Adrenal gland (tissue), 12 donors: ENCODE measurements around the gene NNAT. TPM values are rescaled to one million over a fixed set of nuclear protein-coding genes. Genes with fewer than 3 reads are reported as not detected.

Experiments used
- DNase-seq, 7 donors: peaks; one replicate each; pipeline ENCODE4 v3.0.0-alpha.2; 2019 to 2020
- H3K27ac ChIP-seq, 5 donors: fragments of 200-600 bp; sonication (generic) in 4 of 5; 1 replicate in 3 of 5; 2 replicates in 2 of 5; pipeline versions ENCODE4 v1.5.1 to v1.8.0; 2016 to 2020; ENCODE audit warnings: mild to moderate bottlenecking in 1 of 5
- H3K27me3 ChIP-seq: fragments of 200-600 bp; 2 replicates; pipeline ENCODE4 v1.8.0; 2021
- H3K36me3 ChIP-seq, 2 donors: fragments of 200-600 bp; replicated peaks in 1 of 2; 1 replicate in 1 of 2; 2 replicates in 1 of 2; pipeline versions ENCODE4 v1.5.1 to v1.8.0; 2018 to 2022
- H3K4me1 ChIP-seq, 2 donors: fragments of 200-600 bp; replicated peaks in 1 of 2; 1 replicate in 1 of 2; 2 replicates in 1 of 2; pipeline versions ENCODE4 v1.5.1 to v1.8.0; 2018 to 2021
- H3K4me3 ChIP-seq, 4 donors: fragments of 200-600 bp; sonication (generic) in 3 of 4; one replicate each; pipeline ENCODE4 v1.5.1; 2016 to 2018
- H3K9me3 ChIP-seq, 3 donors: fragments of 200-600 bp; sonication (generic) in 1 of 3; replicated peaks in 1 of 3; 1 replicate in 2 of 3; 2 replicates in 1 of 3; pipeline versions ENCODE4 v1.5.1 to v1.8.0; 2016 to 2021
- CTCF ChIP-seq, 6 experiments: fragments of 450-650 bp in 4 of 6; fragments of 200-600 bp in 2 of 6; sonication (generic) in 1 of 6; IDR thresholded peaks; 1 replicate in 5 of 6; 2 replicates in 1 of 6; pipeline versions ENCODE4 v1.5.1 to v1.8.0; 2016 to 2021; ENCODE audit warnings: antibody characterized with exemption in 6 of 6, mild to moderate bottlenecking in 2 of 6, moderate library complexity in 1 of 6
- POLR2A ChIP-seq, 2 donors: fragments of 450-650 bp; IDR thresholded peaks; one replicate each; pipeline ENCODE4 v1.6.1; 2017; ENCODE audit warnings: antibody characterized with exemption in 2 of 2, mild to moderate bottlenecking in 2 of 2, moderate library complexity in 1 of 2
- WGBS, 4 donors: extraction: QIAGEN DNeasy Blood & Tissue Kit in 2 of 4; methylation state at CpG; one replicate each; pipeline versions ENCODE4 v1.1.5 to v1.1.7; 2013 to 2017; 5-methylcytosine and 5-hydroxymethylcytosine counted together
- intact Hi-C, 2 donors: fragments of 100-400 bp; cut with DNase I; formaldehyde crosslinking; loops; one replicate each; pipeline versions ENCODE4 v1.14.1 to v1.15.0; 2022 to 2023
- polyA plus RNA-seq, 3 donors: library from polyadenylated mRNA; stranded (reverse); fragments of 200-250 nt in 2 of 3; fragments of 350-450 nt in 1 of 3; fragmentation: Illumina TruSeq in 1 of 3; extraction: RNeasy Lipid Tissue Mini Kit (QIAGEN cat#74804) in 1 of 3; gene quantifications; one replicate each; pipeline ENCODE4 v1.2.3, GENCODE V29; 2013 to 2014
- total RNA-seq, 9 donors: library from RNA; depleted of rRNA in 4 of 9; stranded (reverse); fragments of >200 nt in 4 of 9; fragments of 120-200 nt in 1 of 9; fragmentation: NEBNext Ultra II Directional in 1 of 9; extraction: Animal tissue kit (Norgen Biotek cat#: 25700) in 1 of 9; gene quantifications; one replicate each; pipeline versions ENCODE4 v1.1.0 to v1.2.4, GENCODE V29; 2013 to 2023
- donor health status: healthy with polysubstance abuse.
- donor health status: Bipolar disorder and iron deficiency.
- donor health status: DM: yes; HTN: yes; CAD: no.
- donor health status: DM: no; HTN: no; CAD: no.
- donor health status: DM: no; HTN: no; CAD: no.
- donor health status: DM: yes; HTN: yes; CAD: no.

Gene NNAT
- total and polyA plus RNA-seq, 12 donors, result 0.22 to 23.5 (median 6.7) TPM; not detected in 2

- Histone ChIP-seq H3K9me3 (no peaks in the 10 kb centered on the region), H3K4me1 (peaks cover 8 to 18% of the 10 kb centered on the region in 2 donors), H3K27me3 (no peaks in the 10 kb centered on the region), H3K36me3 (no peaks in the 10 kb centered on the region), H3K27ac (no peak overlapping the region), H3K4me3 (no peak overlapping the region)
- DNase-seq, result no peak
- TF ChIP-seq CTCF (IDR thresholded peaks at IDR 0.05), result no peak
- no peak for TF ChIP-seq POLR2A (IDR thresholded peaks at IDR 0.05)
- WGBS, 4 donors, result 70 to 74% (median 73%) methylated on average over 2 of the region's 2 CpGs
- intact Hi-C loops, result loop anchor here in 1 of 2 donors (5.0 kb wide), 2 partner anchors 258 to 333 kb away; no protein-coding TSS in a partner anchor
These were observed 9.6 kb downstream of the NNAT start for GRCh38 chr20:37530696-37531095.

- H3K9me3 ChIP-seq, result no peaks in the 10 kb centered on the region
- WGBS, 4 donors, result 86 to 98% (median 93%) methylated on average over 3 of the region's 3 CpGs
- no peak overlapping the region for H3K27ac ChIP-seq
- TF ChIP-seq CTCF (IDR thresholded peaks at IDR 0.05) (no peak), POLR2A (IDR thresholded peaks at IDR 0.05) (no peak)
- intact Hi-C loops, result loop anchor here in 1 of 2 donors (5.0 kb wide), 2 partner anchors 260 to 335 kb away; no protein-coding TSS in a partner anchor
- DNase-seq, result peak in 3 of 7 donors; percentile 3 to 10 (median 6)
- no peak overlapping the region for H3K4me3 ChIP-seq
- no peaks in the 10 kb centered on the region for H3K36me3 ChIP-seq
- no peaks in the 10 kb centered on the region for H3K27me3 ChIP-seq
- peaks cover 0 to 8% of the 10 kb centered on the region in 2 donors for H3K4me1 ChIP-seq
These were observed 10.8 kb downstream of the NNAT start for GRCh38 chr20:37531856-37532255.

- no peaks in the 10 kb centered on the region for H3K9me3 ChIP-seq
- no peaks in the 10 kb centered on the region for H3K36me3 ChIP-seq
- peaks cover 0 to 6% of the 10 kb centered on the region in 2 donors for H3K4me1 ChIP-seq
- TF ChIP-seq CTCF (IDR thresholded peaks at IDR 0.05) (no peak), POLR2A (IDR thresholded peaks at IDR 0.05) (no peak)
- H3K27ac ChIP-seq, result no peak overlapping the region
- intact Hi-C loops, result loop anchor here in 1 of 2 donors (5.0 kb wide), 2 partner anchors 261 to 336 kb away; no protein-coding TSS in a partner anchor
- H3K27me3 ChIP-seq, result no peaks in the 10 kb centered on the region
- WGBS, 4 donors, result 73 to 85% (median 76%) methylated on average over 2 of the region's 2 CpGs
- H3K4me3 ChIP-seq, result no peak overlapping the region
- no peak for DNase-seq
These were observed 12.2 kb downstream of the NNAT start for GRCh38 chr20:37533154-37533715.

GRCh38 chr20:37534401-37535157, 13.5 kb downstream of the NNAT start:
- no peaks in the 10 kb centered on the region for H3K27me3 ChIP-seq
- H3K27ac ChIP-seq, result no peak overlapping the region
- H3K4me3 ChIP-seq, result no peak overlapping the region
- no peaks in the 10 kb centered on the region for H3K36me3 ChIP-seq
- intact Hi-C loops, result loop anchor here (2.0 to 5.0 kb wide), 3 partner anchors 262 to 337 kb away; no protein-coding TSS in a partner anchor
- DNase-seq, result peak in 6 of 7 donors; percentile 52 to 82 (median 70)
- TF ChIP-seq POLR2A (IDR thresholded peaks at IDR 0.05) (no peak), CTCF (IDR thresholded peaks at IDR 0.05) (peak; percentile 65 to 97 (median 90))
- no peaks in the 10 kb centered on the region for H3K4me1 ChIP-seq
- WGBS, 4 donors, result 57 to 74% (median 63%) methylated on average over 6 of the region's 6 CpGs
- H3K9me3 ChIP-seq, result no peaks in the 10 kb centered on the region
